Muscle of back (tissue), 13 donors: ENCODE results near the gene NANOS2. TPM values are rescaled to one million over a fixed set of nuclear protein-coding genes. Genes with fewer than 3 reads are reported as not detected.

Experiments used
- DNase-seq, 3 donors: peaks; one replicate each; pipeline versions ENCODE4 v3.0.0 to v3.0.0-alpha.2; 2013
- long read RNA-seq, 9 donors: transcript quantifications; one replicate each; lab custom pipeline, GENCODE V29; 2026
- polyA plus RNA-seq, 10 donors: library from polyadenylated mRNA; unstranded; fragments of 120-200 nt; gene quantifications; one replicate each; pipeline ENCODE4 v1.2.1, GENCODE V29; 2013; ENCODE audit not compliant: insufficient read length in 10 of 10

NANOS2 gene
- not detected for polyA plus RNA-seq
- long read RNA-seq, donor 1 = 0 reads
- long read RNA-seq, donor 2 = 0 reads
- long read RNA-seq, donor 3, partial matches to known transcripts = 0 of 2 reads
- long read RNA-seq, donor 3, other reads (novel, unspliced or antisense) = 0 of 2 reads
- long read RNA-seq, donor 4 = 0 reads
- long read RNA-seq, donor 5 = 0 reads
- long read RNA-seq, donor 6 = 0 reads
- long read RNA-seq, donor 7 = 0 reads
- long read RNA-seq, donor 8 = 0 reads
- long read RNA-seq, donor 9 = 0 reads

GRCh38 chr19:45913874-45914830, at the start of gene NANOS2:
NANOS2 (minus strand) TSS chr19:45914778; CDS start chr19:45914693, 85 bp downstream.
- no peak for DNase-seq

- DNase-seq = no peak
Observed at GRCh38 chr19:45962021-45962420, 47.4 kb upstream of the NANOS2 start.

- DNase-seq = no peak
Observed at GRCh38 chr19:45960595-45961235, 46.1 kb upstream of the NANOS2 start.

GRCh38 chr19:45959517-45960025, 45.0 kb upstream of the NANOS2 start:
- DNase-seq = no peak

- no peak for DNase-seq
Observed at GRCh38 chr19:45958769-45959516, 44.4 kb upstream of the NANOS2 start.

- DNase-seq = no peak
Observed at GRCh38 chr19:45958320-45958719, 43.7 kb upstream of the NANOS2 start.

- DNase-seq = peak in 2 of 3 donors; percentile 25 to 47
Observed at GRCh38 chr19:45955905-45956608, 41.5 kb upstream of the NANOS2 start.

- DNase-seq = no peak
Observed at GRCh38 chr19:45954156-45954555, 39.6 kb upstream of the NANOS2 start.

- no peak for DNase-seq
Observed at GRCh38 chr19:45953676-45954075, 39.1 kb upstream of the NANOS2 start.

- peak; percentile 34 to 83 (median 81) for DNase-seq
Observed at GRCh38 chr19:45952686-45953505, 38.3 kb upstream of the NANOS2 start.

GRCh38 chr19:45952341-45952685, 37.7 kb upstream of the NANOS2 start:
- no peak for DNase-seq

- no peak for DNase-seq
Observed at GRCh38 chr19:45947926-45948325, 33.3 kb upstream of the NANOS2 start.

- DNase-seq = no peak
Observed at GRCh38 chr19:45940515-45940805, 25.9 kb upstream of the NANOS2 start.

GRCh38 chr19:45939792-45940514, 25.4 kb upstream of the NANOS2 start:
- no peak for DNase-seq

- no peak for DNase-seq
Observed at GRCh38 chr19:45938733-45939319, 24.2 kb upstream of the NANOS2 start.

GRCh38 chr19:45935267-45935666, 20.7 kb upstream of the NANOS2 start:
- no peak for DNase-seq

GRCh38 chr19:45934551-45935230, 20.1 kb upstream of the NANOS2 start:
- no peak for DNase-seq

- DNase-seq = no peak
Observed at GRCh38 chr19:45933759-45934158, 19.2 kb upstream of the NANOS2 start.
